Sigmoid colon (tissue), 4 donors: ENCODE measurements around the gene IL17REL.

Source experiments
- POLR2A ChIP-seq, 2 donors: fragments of 450-650 bp; IDR thresholded peaks; one replicate each; pipeline ENCODE4 v1.6.1; 2016; ENCODE audit warnings: antibody characterized with exemption in 2 of 2, mild to moderate bottlenecking in 2 of 2, moderate library complexity in 2 of 2
- POLR2AphosphoS5 ChIP-seq, 4 donors: sonication (generic); formaldehyde crosslinking; IDR thresholded peaks; one replicate each; pipeline ENCODE4 v1.6.1; 2017; ENCODE audit warnings: antibody characterized with exemption in 4 of 4
- TF ChIP-seq, protein P1 (sequence below), 4 experiments: fragments of 450-650 bp in 3 of 4; fragments of 200-600 bp in 1 of 4; IDR thresholded peaks; one replicate each; pipeline ENCODE4 v1.5.1; 2016 to 2019; ENCODE audit warnings: antibody characterized with exemption in 4 of 4, mild to moderate bottlenecking in 3 of 4, moderate library complexity in 2 of 4

- TF ChIP-seq, protein P1, sequence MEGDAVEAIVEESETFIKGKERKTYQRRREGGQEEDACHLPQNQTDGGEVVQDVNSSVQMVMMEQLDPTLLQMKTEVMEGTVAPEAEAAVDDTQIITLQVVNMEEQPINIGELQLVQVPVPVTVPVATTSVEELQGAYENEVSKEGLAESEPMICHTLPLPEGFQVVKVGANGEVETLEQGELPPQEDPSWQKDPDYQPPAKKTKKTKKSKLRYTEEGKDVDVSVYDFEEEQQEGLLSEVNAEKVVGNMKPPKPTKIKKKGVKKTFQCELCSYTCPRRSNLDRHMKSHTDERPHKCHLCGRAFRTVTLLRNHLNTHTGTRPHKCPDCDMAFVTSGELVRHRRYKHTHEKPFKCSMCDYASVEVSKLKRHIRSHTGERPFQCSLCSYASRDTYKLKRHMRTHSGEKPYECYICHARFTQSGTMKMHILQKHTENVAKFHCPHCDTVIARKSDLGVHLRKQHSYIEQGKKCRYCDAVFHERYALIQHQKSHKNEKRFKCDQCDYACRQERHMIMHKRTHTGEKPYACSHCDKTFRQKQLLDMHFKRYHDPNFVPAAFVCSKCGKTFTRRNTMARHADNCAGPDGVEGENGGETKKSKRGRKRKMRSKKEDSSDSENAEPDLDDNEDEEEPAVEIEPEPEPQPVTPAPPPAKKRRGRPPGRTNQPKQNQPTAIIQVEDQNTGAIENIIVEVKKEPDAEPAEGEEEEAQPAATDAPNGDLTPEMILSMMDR (IDR thresholded peaks at IDR 0.05): no peak
- TF ChIP-seq POLR2A (IDR thresholded peaks at IDR 0.05) (no peak), POLR2AphosphoS5 (IDR thresholded peaks at IDR 0.05) (no peak)
Observed at GRCh38 chr22:49996119-49996517, 16.4 kb downstream of the IL17REL start.
